Measurements from ENCODE around the gene VPS13D.

The VPS13D gene

DNA sequence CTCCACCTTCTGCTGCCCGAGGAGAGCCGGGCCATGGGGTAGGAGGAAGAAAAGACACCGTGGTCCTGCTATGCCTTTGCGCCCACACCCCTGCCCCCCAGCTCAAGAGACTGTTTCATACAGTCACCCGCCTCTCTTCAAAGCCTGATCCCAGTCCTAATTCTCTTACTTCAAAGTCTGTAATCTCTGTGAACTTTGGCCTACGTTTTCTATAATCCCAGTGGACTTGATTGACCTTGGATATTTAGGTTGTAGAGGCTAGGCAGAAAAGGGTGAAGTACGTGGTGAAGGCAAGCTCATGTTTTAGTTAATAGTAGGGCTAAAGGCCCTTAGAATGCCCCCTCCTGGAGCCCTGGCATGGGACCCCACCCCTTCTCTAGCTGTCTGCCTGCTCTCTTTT lies 28.4 kb downstream of the VPS13D start:
- no peaks in the 10 kb centered on the region for H3K36me3 ChIP-seq (ENCODE audit: insufficient read depth)
- TF ChIP-seq, protein P1, sequence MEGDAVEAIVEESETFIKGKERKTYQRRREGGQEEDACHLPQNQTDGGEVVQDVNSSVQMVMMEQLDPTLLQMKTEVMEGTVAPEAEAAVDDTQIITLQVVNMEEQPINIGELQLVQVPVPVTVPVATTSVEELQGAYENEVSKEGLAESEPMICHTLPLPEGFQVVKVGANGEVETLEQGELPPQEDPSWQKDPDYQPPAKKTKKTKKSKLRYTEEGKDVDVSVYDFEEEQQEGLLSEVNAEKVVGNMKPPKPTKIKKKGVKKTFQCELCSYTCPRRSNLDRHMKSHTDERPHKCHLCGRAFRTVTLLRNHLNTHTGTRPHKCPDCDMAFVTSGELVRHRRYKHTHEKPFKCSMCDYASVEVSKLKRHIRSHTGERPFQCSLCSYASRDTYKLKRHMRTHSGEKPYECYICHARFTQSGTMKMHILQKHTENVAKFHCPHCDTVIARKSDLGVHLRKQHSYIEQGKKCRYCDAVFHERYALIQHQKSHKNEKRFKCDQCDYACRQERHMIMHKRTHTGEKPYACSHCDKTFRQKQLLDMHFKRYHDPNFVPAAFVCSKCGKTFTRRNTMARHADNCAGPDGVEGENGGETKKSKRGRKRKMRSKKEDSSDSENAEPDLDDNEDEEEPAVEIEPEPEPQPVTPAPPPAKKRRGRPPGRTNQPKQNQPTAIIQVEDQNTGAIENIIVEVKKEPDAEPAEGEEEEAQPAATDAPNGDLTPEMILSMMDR (conservative IDR thresholded peaks at IDR 0.05; ENCODE audit: low read depth, low read length), result no peak

DNA sequence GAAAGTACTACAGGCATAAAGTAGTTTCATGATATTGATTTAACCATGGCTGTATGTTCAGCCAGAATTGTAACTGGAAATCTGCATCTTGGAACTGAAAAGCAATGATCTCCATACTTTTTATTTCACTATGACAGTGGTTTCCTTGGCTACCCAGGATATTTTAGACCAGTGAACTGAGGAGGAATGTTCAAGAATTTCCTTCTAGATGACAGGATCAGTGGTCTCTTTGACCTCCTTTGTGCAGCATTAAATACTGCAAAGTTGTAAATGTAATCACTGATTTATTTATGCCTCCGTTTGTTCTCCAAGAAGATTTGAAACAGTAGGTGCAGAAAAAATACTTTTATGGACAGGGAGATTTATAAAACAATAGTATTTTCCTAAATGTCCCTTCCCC lies 39.5 kb downstream of the VPS13D start:
- Histone ChIP-seq H3K4me3 (IDR thresholded peaks at IDR 0.05; ENCODE audit: insufficient read depth, low read depth, low read length) (no peak overlapping the region), H3K4me1 (ENCODE audit: low read depth, poor library complexity, severe bottlenecking) (no peaks in the 10 kb centered on the region), H3K27me3 (ENCODE audit: insufficient read depth, low read depth) (no peaks in the 10 kb centered on the region), H2AFZ (ENCODE audit: low read depth) (no peak overlapping the region), H3K27ac (no peak overlapping the region), H3K36me3 (ENCODE audit: insufficient read depth) (no peaks in the 10 kb centered on the region), H3K9ac (no peak overlapping the region), H4K20me1 (ENCODE audit: insufficient read depth) (no peaks in the 10 kb centered on the region), H3K79me2 (ENCODE audit: insufficient read depth, low read depth) (no peaks in the 10 kb centered on the region), H3K4me2 (no peak overlapping the region)
- TF ChIP-seq, protein P1 (conservative IDR thresholded peaks at IDR 0.05; ENCODE audit: low read depth, low read length), result no peak

More for the DNA sequence above, 28.4 kb downstream of the VPS13D start:
- no peaks in the 10 kb centered on the region for H4K20me1 ChIP-seq (ENCODE audit: insufficient read depth)
- H3K27ac ChIP-seq, result no peak overlapping the region
- no peaks in the 10 kb centered on the region for H3K4me1 ChIP-seq (ENCODE audit: low read depth, poor library complexity, severe bottlenecking)
- H3K9ac ChIP-seq, result no peak overlapping the region
- no peak overlapping the region for H3K4me2 ChIP-seq
- no peak overlapping the region for H3K4me3 ChIP-seq (IDR thresholded peaks at IDR 0.05; ENCODE audit: insufficient read depth, low read depth, low read length)
- H3K79me2 ChIP-seq (ENCODE audit: insufficient read depth, low read depth), result no peaks in the 10 kb centered on the region
- H3K27me3 ChIP-seq (ENCODE audit: insufficient read depth, low read depth), result no peaks in the 10 kb centered on the region
- H2AFZ ChIP-seq (ENCODE audit: low read depth), result no peak overlapping the region

GRCh38 chr1:12271033-12271432 lies 41.2 kb downstream of the VPS13D start:
- Histone ChIP-seq H3K27me3 (ENCODE audit: insufficient read depth, low read depth) (no peaks in the 10 kb centered on the region), H3K4me2 (no peak overlapping the region), H3K9ac (no peak overlapping the region), H3K79me2 (ENCODE audit: insufficient read depth, low read depth) (no peaks in the 10 kb centered on the region), H3K4me1 (ENCODE audit: low read depth, poor library complexity, severe bottlenecking) (no peaks in the 10 kb centered on the region), H3K36me3 (ENCODE audit: insufficient read depth) (no peaks in the 10 kb centered on the region), H3K4me3 (IDR thresholded peaks at IDR 0.05; ENCODE audit: insufficient read depth, low read depth, low read length) (no peak overlapping the region), H2AFZ (ENCODE audit: low read depth) (no peak overlapping the region), H4K20me1 (ENCODE audit: insufficient read depth) (no peaks in the 10 kb centered on the region), H3K27ac (no peak overlapping the region)
- TF ChIP-seq, protein P1 (conservative IDR thresholded peaks at IDR 0.05; ENCODE audit: low read depth, low read length), result no peak

DNA sequence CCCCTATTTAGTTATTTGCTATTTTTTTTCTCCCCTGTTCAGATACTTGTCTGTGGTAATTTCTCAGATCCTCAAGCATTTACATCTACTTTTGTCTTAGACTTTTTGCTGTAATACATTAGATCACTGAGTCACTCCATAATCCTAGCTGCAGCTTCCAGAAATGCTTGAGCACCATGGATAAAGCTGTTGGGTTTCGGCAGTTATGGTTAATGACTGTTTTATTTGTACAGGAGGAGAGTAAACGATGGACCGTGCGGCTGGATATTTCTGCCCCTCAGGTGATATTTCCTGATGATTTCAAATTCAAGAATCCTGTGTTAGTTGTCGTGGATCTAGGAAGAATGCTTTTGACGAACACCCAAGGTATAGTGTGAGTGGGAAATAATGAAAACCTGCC lies 42.9 kb downstream of the VPS13D start:
- no peak overlapping the region for H2AFZ ChIP-seq (ENCODE audit: low read depth)
- H3K4me2 ChIP-seq, result no peak overlapping the region
- TF ChIP-seq, protein P1 (conservative IDR thresholded peaks at IDR 0.05; ENCODE audit: low read depth, low read length), result no peak
- no peaks in the 10 kb centered on the region for H3K79me2 ChIP-seq (ENCODE audit: insufficient read depth, low read depth)
- H4K20me1 ChIP-seq (ENCODE audit: insufficient read depth), result no peaks in the 10 kb centered on the region
- H3K9ac ChIP-seq, result no peak overlapping the region
- H3K36me3 ChIP-seq (ENCODE audit: insufficient read depth), result no peaks in the 10 kb centered on the region
- H3K27me3 ChIP-seq (ENCODE audit: insufficient read depth, low read depth), result no peaks in the 10 kb centered on the region
- no peaks in the 10 kb centered on the region for H3K4me1 ChIP-seq (ENCODE audit: low read depth, poor library complexity, severe bottlenecking)
- no peak overlapping the region for H3K27ac ChIP-seq
- no peak overlapping the region for H3K4me3 ChIP-seq (IDR thresholded peaks at IDR 0.05; ENCODE audit: insufficient read depth, low read depth, low read length)
